HFFc6 (cell line): ENCODE measurements around the gene CPLANE2. TPM values are rescaled to one million over a fixed set of nuclear protein-coding genes. Genes with fewer than 3 reads are reported as not detected.

Experiments
- DNase-seq: peaks from one replicate; pipeline ENCODE4 v3.0.0-alpha.2; 2018
- H3K27ac Mint-ChIP-seq: 2 replicates; pipeline ENCODE4 v1.8.0; 2020; ENCODE audit warnings: mild to moderate bottlenecking, mixed read lengths
- H3K27me3 Mint-ChIP-seq: 2 replicates; pipeline ENCODE4 v1.8.0; 2021; ENCODE audit warnings: mild to moderate bottlenecking, moderate library complexity, mixed read lengths; ENCODE audit not compliant: insufficient read depth
- H3K36me3 Mint-ChIP-seq: 2 replicates; pipeline ENCODE4 v1.8.0; 2021; ENCODE audit warnings: low read depth, mixed read lengths
- H3K4me1 Mint-ChIP-seq: 2 replicates; pipeline ENCODE4 v1.8.0; 2020; ENCODE audit warnings: low read depth, mixed read lengths
- H3K4me3 Mint-ChIP-seq: 2 replicates; pipeline ENCODE4 v1.8.0; 2020; ENCODE audit warnings: mild to moderate bottlenecking, moderate library complexity, mixed read lengths
- H3K9me3 Mint-ChIP-seq: 2 replicates; pipeline ENCODE4 v1.8.0; 2020; ENCODE audit warnings: mild to moderate bottlenecking, mixed read lengths
- total RNA-seq, 6 experiments: library from RNA; stranded (reverse); fragmentation: NEBNext Ultra II Directional; extraction: Animal tissue kit (Norgen Biotek cat#: 25700); gene quantifications; 2 replicates in 1 of 6; 3 replicates in 5 of 6; pipeline ENCODE4 v1.2.3, GENCODE V29; 2021
- TF ChIP-seq, protein P1 (sequence below): fragments of 200-600 bp; sonication (generic); IDR thresholded peaks from 2 replicates; pipeline ENCODE4 v1.5.0; 2021; ENCODE audit warnings: antibody characterized with exemption, mild to moderate bottlenecking

Gene CPLANE2
- total RNA-seq, 6 experiments from 2014 or later, result 6.5 to 11.8 (median 7.5) TPM

DNA sequence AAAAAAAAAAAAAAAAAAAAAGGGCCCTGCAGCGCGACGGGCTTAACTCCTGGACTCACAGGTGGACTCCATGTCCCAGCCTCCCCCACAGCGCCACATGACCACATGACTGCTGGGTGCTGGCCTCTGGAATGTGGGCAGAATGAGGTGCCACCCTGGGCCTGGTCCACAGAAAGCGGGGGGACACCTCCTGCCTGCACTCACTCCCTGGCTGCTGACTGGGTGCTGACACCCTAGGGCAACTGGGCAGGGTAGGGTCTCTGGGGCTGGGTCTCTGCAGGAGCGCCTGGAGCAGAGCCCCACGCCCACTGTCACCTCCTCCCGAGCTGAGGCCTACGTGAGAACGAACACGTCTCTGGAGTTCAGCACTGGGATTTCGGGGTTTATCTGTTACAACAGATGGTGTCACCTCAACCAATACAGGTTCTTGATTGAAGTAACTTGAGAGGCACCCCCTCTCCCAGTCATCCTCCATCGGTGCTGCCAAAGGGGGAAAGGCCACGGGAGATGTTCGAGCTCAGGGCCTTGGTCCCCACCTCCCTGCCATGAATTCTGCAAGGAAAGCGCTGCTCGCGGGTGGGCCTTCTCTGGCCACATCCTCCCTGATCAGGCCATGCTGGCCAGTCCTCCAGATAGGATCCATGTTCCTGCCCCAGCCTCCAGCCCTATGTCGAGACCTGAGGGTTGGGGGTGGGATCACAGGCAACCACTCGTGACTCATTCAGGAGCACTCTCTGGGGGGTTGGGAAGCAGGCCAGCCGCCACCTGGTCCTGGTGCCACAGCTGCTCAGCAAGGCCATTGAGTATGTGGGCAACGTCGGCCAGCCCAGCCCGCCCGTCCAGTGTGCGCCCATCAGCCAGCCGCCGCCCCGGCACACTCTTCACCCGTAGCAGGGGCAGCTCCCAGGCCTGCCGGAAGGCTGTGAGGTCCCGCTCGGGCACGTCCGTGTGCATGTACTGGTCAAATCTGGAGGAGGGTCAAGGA, 5.4 kb downstream of the CPLANE2 start:
- H3K27me3 Mint-ChIP-seq, result peaks cover 14% of the 10 kb centered on the region
- no peak overlapping the region for H3K4me3 Mint-ChIP-seq
- no peaks in the 10 kb centered on the region for H3K36me3 Mint-ChIP-seq
- no peak for DNase-seq
- H3K9me3 Mint-ChIP-seq, result peaks cover 6% of the 10 kb centered on the region; the same call in 1 of the 2 replicates
- H3K27ac Mint-ChIP-seq, result no peak overlapping the region
- peaks cover 9% of the 10 kb centered on the region for H3K4me1 Mint-ChIP-seq
- TF ChIP-seq, protein P1, sequence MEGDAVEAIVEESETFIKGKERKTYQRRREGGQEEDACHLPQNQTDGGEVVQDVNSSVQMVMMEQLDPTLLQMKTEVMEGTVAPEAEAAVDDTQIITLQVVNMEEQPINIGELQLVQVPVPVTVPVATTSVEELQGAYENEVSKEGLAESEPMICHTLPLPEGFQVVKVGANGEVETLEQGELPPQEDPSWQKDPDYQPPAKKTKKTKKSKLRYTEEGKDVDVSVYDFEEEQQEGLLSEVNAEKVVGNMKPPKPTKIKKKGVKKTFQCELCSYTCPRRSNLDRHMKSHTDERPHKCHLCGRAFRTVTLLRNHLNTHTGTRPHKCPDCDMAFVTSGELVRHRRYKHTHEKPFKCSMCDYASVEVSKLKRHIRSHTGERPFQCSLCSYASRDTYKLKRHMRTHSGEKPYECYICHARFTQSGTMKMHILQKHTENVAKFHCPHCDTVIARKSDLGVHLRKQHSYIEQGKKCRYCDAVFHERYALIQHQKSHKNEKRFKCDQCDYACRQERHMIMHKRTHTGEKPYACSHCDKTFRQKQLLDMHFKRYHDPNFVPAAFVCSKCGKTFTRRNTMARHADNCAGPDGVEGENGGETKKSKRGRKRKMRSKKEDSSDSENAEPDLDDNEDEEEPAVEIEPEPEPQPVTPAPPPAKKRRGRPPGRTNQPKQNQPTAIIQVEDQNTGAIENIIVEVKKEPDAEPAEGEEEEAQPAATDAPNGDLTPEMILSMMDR, result no peak

DNA sequence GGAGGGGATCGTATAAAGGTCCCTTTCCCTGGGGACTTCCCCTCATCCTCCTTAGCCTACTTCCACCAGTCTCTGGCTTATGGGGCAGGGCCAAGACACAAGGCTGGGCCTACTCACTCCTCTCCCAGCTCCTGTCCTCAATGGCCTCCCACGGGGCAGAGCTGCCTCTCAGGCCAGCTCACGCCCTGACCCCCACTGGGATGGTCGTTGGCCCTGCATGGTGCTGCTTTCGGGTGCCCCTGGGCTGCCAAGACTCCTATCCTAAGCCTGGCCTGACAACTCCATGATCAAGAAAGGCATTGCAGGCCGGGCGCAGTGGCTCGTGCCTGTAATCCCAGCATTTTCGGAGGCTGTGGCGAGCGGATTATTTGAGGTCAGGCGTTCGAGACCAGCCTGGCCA, 6.2 kb downstream of the CPLANE2 start:
- Mint-ChIP-seq H3K9me3 (peaks cover 6% of the 10 kb centered on the region; the same call in 1 of the 2 replicates), H3K4me3 (no peak overlapping the region), H3K4me1 (peaks cover under 1% of the 10 kb centered on the region), H3K36me3 (no peaks in the 10 kb centered on the region), H3K27me3 (peaks cover 23% of the 10 kb centered on the region), H3K27ac (no peak overlapping the region)
- DNase-seq, result no peak
- TF ChIP-seq, protein P1, result no peak

DNA sequence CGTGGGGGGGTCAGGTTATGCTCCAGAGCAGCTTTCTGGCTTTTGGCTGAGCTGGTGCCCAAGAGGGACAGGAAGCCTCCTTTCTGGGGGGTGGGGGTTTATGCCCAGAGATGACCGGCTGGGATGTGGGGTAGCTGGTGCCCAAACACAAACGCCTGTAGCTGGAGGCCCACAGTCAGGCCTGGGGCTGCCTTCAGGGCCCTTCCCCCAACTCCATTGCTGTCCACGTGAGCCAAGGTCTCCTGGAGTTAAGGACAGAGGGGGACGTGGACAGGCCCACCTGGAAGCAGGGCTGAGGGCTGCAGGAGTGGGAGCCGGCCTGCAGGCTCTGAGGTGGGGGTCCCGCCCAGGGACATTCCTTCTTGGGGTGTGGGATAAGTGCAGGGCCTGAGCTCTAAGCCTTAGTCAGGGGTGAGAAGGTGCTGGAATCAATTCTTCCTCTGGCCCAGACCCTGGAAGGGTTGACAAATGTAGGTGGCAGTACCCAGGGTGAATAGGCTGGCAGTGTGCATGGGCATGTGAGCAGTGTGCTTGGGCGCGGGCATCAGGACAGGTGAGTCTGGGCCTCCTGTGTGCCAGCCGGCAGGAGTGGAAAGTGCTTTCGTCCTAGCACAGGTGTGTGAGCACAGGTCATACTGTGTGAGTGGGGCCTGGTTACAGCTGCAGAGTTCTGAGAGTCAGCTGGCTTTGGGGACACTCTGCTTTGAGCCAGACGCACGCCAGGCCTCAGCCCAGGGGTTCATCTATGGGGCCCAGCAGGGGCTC, 6.8 kb downstream of the CPLANE2 start:
- H3K4me3 Mint-ChIP-seq, result no peak overlapping the region
- TF ChIP-seq, protein P1, result no peak
- H3K27ac Mint-ChIP-seq, result no peak overlapping the region
- H3K9me3 Mint-ChIP-seq, result peaks cover 6% of the 10 kb centered on the region; the same call in 1 of the 2 replicates
- H3K27me3 Mint-ChIP-seq, result peaks cover 24% of the 10 kb centered on the region
- no peak for DNase-seq
- no peaks in the 10 kb centered on the region for H3K36me3 Mint-ChIP-seq
- no peaks in the 10 kb centered on the region for H3K4me1 Mint-ChIP-seq

DNA sequence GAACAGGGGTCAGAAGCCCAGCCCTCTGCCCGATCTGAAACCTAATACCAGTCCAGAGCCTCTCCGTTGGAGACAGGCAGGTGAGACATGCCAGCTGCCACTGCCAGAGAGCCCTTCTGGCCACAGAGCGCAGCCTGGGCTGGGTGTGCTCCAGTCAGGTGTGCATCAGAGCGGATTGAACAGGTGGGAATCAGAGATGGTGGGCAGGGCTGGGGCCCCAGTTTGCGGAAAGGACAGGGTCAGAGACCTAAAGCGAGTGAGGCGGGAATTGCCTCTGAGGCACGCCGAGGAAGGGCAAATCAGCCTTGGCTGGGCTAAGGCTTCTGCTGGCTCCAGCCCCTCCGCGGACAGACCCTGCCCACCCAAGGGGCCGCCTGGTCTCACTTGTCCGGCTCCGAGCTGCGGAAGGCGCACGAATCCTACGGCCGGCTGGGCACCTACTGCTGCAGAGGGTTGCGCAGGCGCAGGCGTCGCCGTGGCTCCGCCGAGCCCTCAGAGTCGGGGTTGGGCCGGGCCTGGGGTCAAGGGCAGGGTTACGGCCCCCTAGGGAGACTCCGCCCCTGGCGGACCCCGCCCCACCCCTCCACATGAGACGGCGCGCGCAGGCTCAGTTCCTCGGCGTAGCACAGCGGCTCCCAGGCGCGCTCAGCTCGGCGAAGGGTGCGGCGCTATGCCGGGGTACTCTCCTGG, 10.3 kb downstream of the CPLANE2 start:
- Mint-ChIP-seq H3K36me3 (no peaks in the 10 kb centered on the region), H3K27ac (no peak overlapping the region), H3K4me3 (no peak overlapping the region), H3K4me1 (no peaks in the 10 kb centered on the region), H3K9me3 (peaks cover 6% of the 10 kb centered on the region; the same call in 1 of the 2 replicates), H3K27me3 (peaks cover 22% of the 10 kb centered on the region)
- TF ChIP-seq, protein P1, result no peak
- DNase-seq, result no peak

DNA sequence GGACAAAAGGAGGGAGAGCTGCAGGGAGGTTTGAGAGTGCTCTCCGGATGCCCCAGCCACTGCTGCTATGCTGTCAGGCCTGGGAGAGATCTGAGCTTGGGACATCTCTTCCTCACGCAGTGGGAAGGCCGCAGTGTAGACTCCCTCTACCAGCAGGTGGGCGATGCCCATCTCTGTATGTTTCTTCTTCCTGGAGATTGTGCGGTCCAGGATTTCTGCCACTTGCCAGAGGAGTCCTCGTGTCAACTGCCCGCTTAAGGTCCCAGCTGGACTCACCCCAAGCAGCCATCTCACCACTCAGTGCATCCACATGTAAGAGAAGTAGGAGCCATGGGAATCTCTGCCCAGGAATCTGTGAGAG, 10.9 kb downstream of the CPLANE2 start:
- Mint-ChIP-seq H3K9me3 (peaks cover 6% of the 10 kb centered on the region; the same call in 1 of the 2 replicates), H3K27me3 (peaks cover 27% of the 10 kb centered on the region), H3K4me1 (no peaks in the 10 kb centered on the region), H3K4me3 (no peak overlapping the region), H3K27ac (no peak overlapping the region), H3K36me3 (no peaks in the 10 kb centered on the region)
- DNase-seq, result no peak
- TF ChIP-seq, protein P1, result no peak
